ENCODE data around the gene PYGO2.

DNA sequence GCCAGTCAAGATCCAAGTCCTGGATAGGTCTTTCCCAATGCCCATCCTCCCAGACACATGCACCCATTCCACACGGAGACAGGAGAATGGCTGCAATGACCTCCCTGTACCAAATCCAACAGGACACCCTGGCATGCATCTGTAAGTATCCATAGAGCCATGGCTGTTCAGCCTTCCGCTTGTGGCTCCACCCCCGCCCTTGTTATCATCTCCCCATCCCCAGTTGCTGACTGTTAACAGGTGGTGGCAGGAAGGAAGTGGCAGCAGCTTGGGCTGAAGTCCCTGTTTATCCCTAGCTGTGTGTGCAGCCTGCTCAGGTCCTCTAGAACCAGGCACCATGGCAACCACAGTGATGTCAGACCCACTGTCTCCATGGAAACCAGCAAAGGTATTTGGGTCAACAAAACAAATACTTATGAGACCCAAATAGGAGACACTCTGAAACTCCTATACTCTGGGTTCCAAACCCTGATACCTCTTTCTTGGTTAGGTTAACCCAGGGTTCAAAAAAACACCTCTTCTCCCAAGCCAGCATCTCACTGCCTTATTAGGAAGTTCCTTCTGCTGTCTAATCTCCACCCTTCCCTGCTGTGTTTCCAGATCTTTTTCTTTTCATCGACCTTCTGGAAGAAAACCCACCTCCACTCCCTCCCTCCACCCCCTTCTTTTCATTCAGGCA, 6.4 kb downstream of the PYGO2 start:
- TF ChIP-seq, protein P1, sequence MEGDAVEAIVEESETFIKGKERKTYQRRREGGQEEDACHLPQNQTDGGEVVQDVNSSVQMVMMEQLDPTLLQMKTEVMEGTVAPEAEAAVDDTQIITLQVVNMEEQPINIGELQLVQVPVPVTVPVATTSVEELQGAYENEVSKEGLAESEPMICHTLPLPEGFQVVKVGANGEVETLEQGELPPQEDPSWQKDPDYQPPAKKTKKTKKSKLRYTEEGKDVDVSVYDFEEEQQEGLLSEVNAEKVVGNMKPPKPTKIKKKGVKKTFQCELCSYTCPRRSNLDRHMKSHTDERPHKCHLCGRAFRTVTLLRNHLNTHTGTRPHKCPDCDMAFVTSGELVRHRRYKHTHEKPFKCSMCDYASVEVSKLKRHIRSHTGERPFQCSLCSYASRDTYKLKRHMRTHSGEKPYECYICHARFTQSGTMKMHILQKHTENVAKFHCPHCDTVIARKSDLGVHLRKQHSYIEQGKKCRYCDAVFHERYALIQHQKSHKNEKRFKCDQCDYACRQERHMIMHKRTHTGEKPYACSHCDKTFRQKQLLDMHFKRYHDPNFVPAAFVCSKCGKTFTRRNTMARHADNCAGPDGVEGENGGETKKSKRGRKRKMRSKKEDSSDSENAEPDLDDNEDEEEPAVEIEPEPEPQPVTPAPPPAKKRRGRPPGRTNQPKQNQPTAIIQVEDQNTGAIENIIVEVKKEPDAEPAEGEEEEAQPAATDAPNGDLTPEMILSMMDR (conservative IDR thresholded peaks at IDR 0.05), result no peak
- TF ChIP-seq EZH2 (IDR thresholded peaks at IDR 0.05; ENCODE audit: low read depth), result no peak

All from PC-9 (cell line).